A549 (cell line): ENCODE results near the gene TTC1.

Experiments used
- CTCF ChIP-seq: fragments of >200 bp; sonication (Bioruptor Twin); formaldehyde crosslinking; IDR thresholded peaks from 3 replicates; pipeline ENCODE4 v1.5.1; 2016
- E2F6 ChIP-seq: IDR thresholded peaks from 2 replicates; pipeline ENCODE4 v1.6.1; 2012; ENCODE audit warnings: low read depth, borderline replicate concordance
- ELK1 ChIP-seq: fragments of 150-350 bp; IDR thresholded peaks from 2 replicates; pipeline ENCODE4 v1.6.1; 2014; ENCODE audit warnings: low read depth, mild to moderate bottlenecking, low read length
- JUNB ChIP-seq: fragments of >200 bp; sonication (Bioruptor Twin); formaldehyde crosslinking; IDR thresholded peaks from 2 replicates; pipeline ENCODE4 v1.6.1; 2016
- PBX3 ChIP-seq: IDR thresholded peaks from 2 replicates; pipeline ENCODE4 v1.6.1; 2012
- POLR2A ChIP-seq: IDR thresholded peaks from 2 replicates; pipeline ENCODE4 v1.6.1; 2012; ENCODE audit warnings: mild to moderate bottlenecking, low read length
- POLR2AphosphoS2 ChIP-seq: conservative IDR thresholded peaks from 2 replicates; pipeline ENCODE4 v1.6.1; 2012; ENCODE audit warnings: low read length, improper control_type of control experiment, inconsistent platforms
- RAD21 ChIP-seq, 2 experiments: fragments of >200 bp in 1 of 2; sonication (Bioruptor Twin) in 1 of 2; formaldehyde crosslinking in 1 of 2; IDR thresholded peaks in 1 of 2; conservative IDR thresholded peaks in 1 of 2; 2 replicates in 1 of 2; 3 replicates in 1 of 2; pipeline ENCODE4 v1.6.1; 2012 to 2018; ENCODE audit warnings: inconsistent platforms in 1 of 2
- RCOR1 ChIP-seq: fragments of 150-350 bp; IDR thresholded peaks from 2 replicates; pipeline ENCODE4 v1.6.1; 2014; ENCODE audit warnings: antibody characterized with exemption, low read length, low read depth
- USF2 ChIP-seq: fragments of 450-650 bp; IDR thresholded peaks from 2 replicates; pipeline ENCODE4 v1.6.1; 2014; ENCODE audit warnings: antibody characterized with exemption
- ZFP36 ChIP-seq: fragments of 450-650 bp; IDR thresholded peaks from 2 replicates; pipeline ENCODE4 v1.6.1; 2014; ENCODE audit warnings: borderline replicate concordance; ENCODE audit not compliant: partially characterized antibody

- TF ChIP-seq CTCF = no peak
- TF ChIP-seq POLR2AphosphoS2 = no peak
- TF ChIP-seq POLR2A = no peak
- TF ChIP-seq ELK1 = no peak
- TF ChIP-seq E2F6 = no peak
- no peak for TF ChIP-seq RAD21 (conservative IDR thresholded peaks at IDR 0.05 in 1 of 2, IDR thresholded peaks at IDR 0.05 in 1 of 2)
- no peak for TF ChIP-seq USF2
- no peak for TF ChIP-seq JUNB
- TF ChIP-seq RCOR1 = no peak
- TF ChIP-seq ZFP36 = no peak
- no peak for TF ChIP-seq PBX3
Measured at GRCh38 chr5:160044967-160045366, 36.0 kb downstream of the TTC1 start.
